Adrenal gland (tissue), 12 donors: Measurements from ENCODE around the gene NBAS. TPM values are rescaled to one million over a fixed set of nuclear protein-coding genes. Genes with fewer than 3 reads are reported as not detected.

ENCODE experiments used
- DNase-seq, 7 donors: peaks; one replicate each; pipeline ENCODE4 v3.0.0-alpha.2; 2019 to 2020
- H3K27ac ChIP-seq, 5 donors: fragments of 200-600 bp; sonication (generic) in 4 of 5; 1 replicate in 3 of 5; 2 replicates in 2 of 5; pipeline versions ENCODE4 v1.5.1 to v1.8.0; 2016 to 2020; ENCODE audit warnings: mild to moderate bottlenecking in 1 of 5
- H3K27me3 ChIP-seq: fragments of 200-600 bp; 2 replicates; pipeline ENCODE4 v1.8.0; 2021
- H3K36me3 ChIP-seq, 2 donors: fragments of 200-600 bp; replicated peaks in 1 of 2; 1 replicate in 1 of 2; 2 replicates in 1 of 2; pipeline versions ENCODE4 v1.5.1 to v1.8.0; 2018 to 2022
- H3K4me1 ChIP-seq, 2 donors: fragments of 200-600 bp; replicated peaks in 1 of 2; 1 replicate in 1 of 2; 2 replicates in 1 of 2; pipeline versions ENCODE4 v1.5.1 to v1.8.0; 2018 to 2021
- H3K4me3 ChIP-seq, 4 donors: fragments of 200-600 bp; sonication (generic) in 3 of 4; one replicate each; pipeline ENCODE4 v1.5.1; 2016 to 2018
- H3K9me3 ChIP-seq, 3 donors: fragments of 200-600 bp; sonication (generic) in 1 of 3; replicated peaks in 1 of 3; 1 replicate in 2 of 3; 2 replicates in 1 of 3; pipeline versions ENCODE4 v1.5.1 to v1.8.0; 2016 to 2021
- CTCF ChIP-seq, 6 experiments: fragments of 450-650 bp in 4 of 6; fragments of 200-600 bp in 2 of 6; sonication (generic) in 1 of 6; IDR thresholded peaks; 1 replicate in 5 of 6; 2 replicates in 1 of 6; pipeline versions ENCODE4 v1.5.1 to v1.8.0; 2016 to 2021; ENCODE audit warnings: antibody characterized with exemption in 6 of 6, mild to moderate bottlenecking in 2 of 6, moderate library complexity in 1 of 6
- POLR2A ChIP-seq, 2 donors: fragments of 450-650 bp; IDR thresholded peaks; one replicate each; pipeline ENCODE4 v1.6.1; 2017; ENCODE audit warnings: antibody characterized with exemption in 2 of 2, mild to moderate bottlenecking in 2 of 2, moderate library complexity in 1 of 2
- WGBS, 4 donors: extraction: QIAGEN DNeasy Blood & Tissue Kit in 2 of 4; methylation state at CpG; one replicate each; pipeline versions ENCODE4 v1.1.5 to v1.1.7; 2013 to 2017; 5-methylcytosine and 5-hydroxymethylcytosine counted together
- intact Hi-C, 2 donors: fragments of 100-400 bp; cut with DNase I; formaldehyde crosslinking; loops; one replicate each; pipeline versions ENCODE4 v1.14.1 to v1.15.0; 2022 to 2023
- polyA plus RNA-seq, 3 donors: library from polyadenylated mRNA; stranded (reverse); fragments of 200-250 nt in 2 of 3; fragments of 350-450 nt in 1 of 3; fragmentation: Illumina TruSeq in 1 of 3; extraction: RNeasy Lipid Tissue Mini Kit (QIAGEN cat#74804) in 1 of 3; gene quantifications; one replicate each; pipeline ENCODE4 v1.2.3, GENCODE V29; 2013 to 2014
- total RNA-seq, 9 donors: library from RNA; depleted of rRNA in 4 of 9; stranded (reverse); fragments of >200 nt in 4 of 9; fragments of 120-200 nt in 1 of 9; fragmentation: NEBNext Ultra II Directional in 1 of 9; extraction: Animal tissue kit (Norgen Biotek cat#: 25700) in 1 of 9; gene quantifications; one replicate each; pipeline versions ENCODE4 v1.1.0 to v1.2.4, GENCODE V29; 2013 to 2023
- donor health status: healthy with polysubstance abuse.
- donor health status: Bipolar disorder and iron deficiency.
- donor health status: DM: yes; HTN: yes; CAD: no.
- donor health status: DM: no; HTN: no; CAD: no.
- donor health status: DM: no; HTN: no; CAD: no.
- donor health status: DM: yes; HTN: yes; CAD: no.

The NBAS gene
- total and polyA plus RNA-seq, 12 donors: 22.0 to 62.4 (median 46.2) TPM

GRCh38 chr2:15154297-15154696 is 406.8 kb downstream of the NBAS start:
- Histone ChIP-seq H3K36me3 (no peaks in the 10 kb centered on the region), H3K9me3 (no peaks in the 10 kb centered on the region), H3K4me1 (no peaks in the 10 kb centered on the region), H3K27ac (no peak overlapping the region), H3K4me3 (no peak overlapping the region), H3K27me3 (no peaks in the 10 kb centered on the region)
- intact Hi-C loops: no loop called here
- DNase-seq: no peak
- no peak for TF ChIP-seq CTCF (IDR thresholded peaks at IDR 0.05)
- TF ChIP-seq POLR2A (IDR thresholded peaks at IDR 0.05): no peak
- 83 to 91% (median 88%) methylated on average over 5 of the region's 5 CpGs for WGBS, 4 donors

GRCh38 chr2:15152382-15152781 is 408.8 kb downstream of the NBAS start:
- Histone ChIP-seq H3K4me3 (no peak overlapping the region), H3K27me3 (no peaks in the 10 kb centered on the region), H3K36me3 (no peaks in the 10 kb centered on the region), H3K9me3 (no peaks in the 10 kb centered on the region), H3K4me1 (no peaks in the 10 kb centered on the region), H3K27ac (no peak overlapping the region)
- no peak for TF ChIP-seq POLR2A (IDR thresholded peaks at IDR 0.05)
- TF ChIP-seq CTCF (IDR thresholded peaks at IDR 0.05): no peak
- WGBS, 4 donors: 86 to 94% (median 89%) methylated on average over 3 of the region's 3 CpGs
- intact Hi-C loops: no loop called here
- DNase-seq: no peak

- intact Hi-C loops: no loop called here
- WGBS, 4 donors: 78 to 89% (median 82%) methylated on average over 2 of the region's 2 CpGs
- H3K27me3 ChIP-seq: no peaks in the 10 kb centered on the region
- no peaks in the 10 kb centered on the region for H3K36me3 ChIP-seq
- H3K27ac ChIP-seq: no peak overlapping the region
- H3K4me3 ChIP-seq: no peak overlapping the region
- H3K4me1 ChIP-seq: no peaks in the 10 kb centered on the region
- no peak for TF ChIP-seq POLR2A (IDR thresholded peaks at IDR 0.05)
- no peak for TF ChIP-seq CTCF (IDR thresholded peaks at IDR 0.05)
- H3K9me3 ChIP-seq: no peaks in the 10 kb centered on the region
- DNase-seq: no peak
Observed at GRCh38 chr2:15149063-15149462, 412.1 kb downstream of the NBAS start.

GRCh38 chr2:15147591-15147990 is 413.5 kb downstream of the NBAS start:
- H3K4me1 ChIP-seq: no peaks in the 10 kb centered on the region
- H3K36me3 ChIP-seq: no peaks in the 10 kb centered on the region
- no peak overlapping the region for H3K27ac ChIP-seq
- 80 to 82% (median 80%) methylated on average over 5 to 6 of the region's 6 CpGs for WGBS, 4 donors
- no peak overlapping the region for H3K4me3 ChIP-seq
- intact Hi-C loops: no loop called here
- no peaks in the 10 kb centered on the region for H3K27me3 ChIP-seq
- no peak for TF ChIP-seq POLR2A (IDR thresholded peaks at IDR 0.05)
- no peak for TF ChIP-seq CTCF (IDR thresholded peaks at IDR 0.05)
- DNase-seq: no peak
- no peaks in the 10 kb centered on the region for H3K9me3 ChIP-seq
